ENCODE measurements around the gene AVL9. TPM values are rescaled to one million over a fixed set of nuclear protein-coding genes. Genes with fewer than 3 reads are reported as not detected.

The AVL9 gene
- total RNA-seq, 1 donor from 2014 or later: 39.8 TPM

- Histone ChIP-seq H3K79me2 (ENCODE audit: low read depth) (no peaks in the 10 kb centered on the region), H3K36me3 (no peaks in the 10 kb centered on the region), H2AFZ (replicated peaks) (no peak overlapping the region), H3K4me1 (peaks cover 5% of the 10 kb centered on the region), H3F3A (ENCODE audit: low read depth) (no peaks in the 10 kb centered on the region), H3K4me2 (no peak overlapping the region), H4K20me1 (ENCODE audit: low read depth) (no peaks in the 10 kb centered on the region), H3K27me3 (no peaks in the 10 kb centered on the region), H3K27ac (no peak overlapping the region), H3K4me3 (no peak overlapping the region), H3K9me3 (ENCODE audit: low read depth) (no peaks in the 10 kb centered on the region), H3K9ac (no peak overlapping the region)
- DNase-seq (ENCODE audit: low spot score): no peak
- H3K36me3 Mint-ChIP-seq: no peaks in the 10 kb centered on the region
- TF ChIP-seq, protein P1, sequence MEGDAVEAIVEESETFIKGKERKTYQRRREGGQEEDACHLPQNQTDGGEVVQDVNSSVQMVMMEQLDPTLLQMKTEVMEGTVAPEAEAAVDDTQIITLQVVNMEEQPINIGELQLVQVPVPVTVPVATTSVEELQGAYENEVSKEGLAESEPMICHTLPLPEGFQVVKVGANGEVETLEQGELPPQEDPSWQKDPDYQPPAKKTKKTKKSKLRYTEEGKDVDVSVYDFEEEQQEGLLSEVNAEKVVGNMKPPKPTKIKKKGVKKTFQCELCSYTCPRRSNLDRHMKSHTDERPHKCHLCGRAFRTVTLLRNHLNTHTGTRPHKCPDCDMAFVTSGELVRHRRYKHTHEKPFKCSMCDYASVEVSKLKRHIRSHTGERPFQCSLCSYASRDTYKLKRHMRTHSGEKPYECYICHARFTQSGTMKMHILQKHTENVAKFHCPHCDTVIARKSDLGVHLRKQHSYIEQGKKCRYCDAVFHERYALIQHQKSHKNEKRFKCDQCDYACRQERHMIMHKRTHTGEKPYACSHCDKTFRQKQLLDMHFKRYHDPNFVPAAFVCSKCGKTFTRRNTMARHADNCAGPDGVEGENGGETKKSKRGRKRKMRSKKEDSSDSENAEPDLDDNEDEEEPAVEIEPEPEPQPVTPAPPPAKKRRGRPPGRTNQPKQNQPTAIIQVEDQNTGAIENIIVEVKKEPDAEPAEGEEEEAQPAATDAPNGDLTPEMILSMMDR (IDR thresholded peaks at IDR 0.05): no peak
- TF ChIP-seq EZH2 (IDR thresholded peaks at IDR 0.05) (no peak), EZH2phosphoT487 (IDR thresholded peaks at IDR 0.05) (no peak)
- H3K27ac Mint-ChIP-seq: no peak overlapping the region
- H3K4me1 Mint-ChIP-seq: peaks cover 11% of the 10 kb centered on the region
- H3K9me3 Mint-ChIP-seq: no peaks in the 10 kb centered on the region
- H3K27me3 Mint-ChIP-seq (ENCODE audit: insufficient read depth, low read depth): peaks cover 6% of the 10 kb centered on the region
- no peak overlapping the region for H3K4me3 Mint-ChIP-seq
Observed at GRCh38 chr7:32458025-32458424, 37.3 kb upstream of the AVL9 start.

DNA sequence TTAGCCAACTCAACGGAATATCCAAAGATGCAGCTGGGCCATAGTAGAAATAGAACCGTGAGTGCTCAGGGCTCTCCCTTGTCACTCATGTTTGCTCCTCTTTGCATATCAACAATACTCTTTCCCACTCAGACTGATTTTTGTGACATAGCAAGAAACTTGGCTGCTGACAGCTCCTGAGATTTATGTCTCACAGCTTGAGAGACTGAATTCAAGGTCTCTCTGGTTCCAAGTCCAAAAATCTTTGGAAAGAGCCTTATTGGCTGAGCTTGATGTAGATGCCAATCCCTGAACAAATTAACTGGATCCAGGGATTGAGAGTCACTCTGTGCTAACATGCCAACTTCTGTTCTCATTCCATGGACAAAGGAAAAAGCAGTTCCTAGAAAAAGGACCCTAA is 35.5 kb upstream of the AVL9 start:
- H3K9ac ChIP-seq: no peak overlapping the region
- no peak overlapping the region for H2AFZ ChIP-seq (replicated peaks)
- no peak overlapping the region for H3K4me3 ChIP-seq
- no peaks in the 10 kb centered on the region for H4K20me1 ChIP-seq (ENCODE audit: low read depth)
- no peaks in the 10 kb centered on the region for H3F3A ChIP-seq (ENCODE audit: low read depth)
- H3K79me2 ChIP-seq (ENCODE audit: low read depth): no peaks in the 10 kb centered on the region
- peaks cover 19% of the 10 kb centered on the region for H3K4me1 Mint-ChIP-seq
- H3K4me3 Mint-ChIP-seq: no peak overlapping the region
- H3K36me3 Mint-ChIP-seq: no peaks in the 10 kb centered on the region
- H3K4me2 ChIP-seq: no peak overlapping the region
- no peak overlapping the region for H3K27ac Mint-ChIP-seq
- H3K27me3 ChIP-seq: no peaks in the 10 kb centered on the region
- H3K27me3 Mint-ChIP-seq (ENCODE audit: insufficient read depth, low read depth): peaks cover 6% of the 10 kb centered on the region
- peaks cover 13% of the 10 kb centered on the region for H3K4me1 ChIP-seq
- H3K36me3 ChIP-seq: no peaks in the 10 kb centered on the region
- no peaks in the 10 kb centered on the region for H3K9me3 ChIP-seq (ENCODE audit: low read depth)
- H3K9me3 Mint-ChIP-seq: no peaks in the 10 kb centered on the region
- no peak for DNase-seq (ENCODE audit: low spot score)
- TF ChIP-seq, protein P1 (IDR thresholded peaks at IDR 0.05): no peak
- H3K27ac ChIP-seq: no peak overlapping the region

DNA sequence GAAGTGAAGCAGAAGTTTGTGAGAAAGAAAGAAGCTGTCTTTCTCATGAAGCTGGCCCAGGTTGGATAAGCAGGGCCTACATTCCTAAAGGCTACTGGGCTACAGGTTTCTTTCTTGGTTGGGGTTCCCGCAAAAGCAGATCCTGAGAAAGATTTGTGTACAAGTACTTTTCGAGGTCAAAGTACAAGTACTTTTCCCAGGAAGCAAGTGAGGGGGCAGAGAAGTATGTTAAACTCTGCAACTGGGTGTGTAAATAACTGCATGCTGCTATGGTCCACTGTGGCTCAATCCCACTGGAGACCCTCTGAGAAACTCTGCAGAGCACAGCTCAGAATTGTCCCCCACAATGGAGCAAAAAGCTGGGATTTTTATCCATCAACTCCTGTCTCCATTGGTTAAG is 33.8 kb upstream of the AVL9 start:
- peaks cover 19% of the 10 kb centered on the region for H3K4me1 Mint-ChIP-seq
- DNase-seq (ENCODE audit: low spot score): no peak
- H3K27ac Mint-ChIP-seq: no peak overlapping the region
- TF ChIP-seq EZH2phosphoT487 (IDR thresholded peaks at IDR 0.05) (no peak), EZH2 (IDR thresholded peaks at IDR 0.05) (no peak)
- TF ChIP-seq, protein P1 (IDR thresholded peaks at IDR 0.05): no peak
- no peak overlapping the region for H3K4me2 ChIP-seq
- H3K79me2 ChIP-seq (ENCODE audit: low read depth): no peaks in the 10 kb centered on the region
- H3K9me3 Mint-ChIP-seq: no peaks in the 10 kb centered on the region
- no peak overlapping the region for H2AFZ ChIP-seq (replicated peaks)
- H3F3A ChIP-seq (ENCODE audit: low read depth): no peaks in the 10 kb centered on the region
- peaks cover 13% of the 10 kb centered on the region for H3K4me1 ChIP-seq
- no peaks in the 10 kb centered on the region for H3K27me3 ChIP-seq
- H3K36me3 Mint-ChIP-seq: no peaks in the 10 kb centered on the region
- peaks cover 6% of the 10 kb centered on the region for H3K27me3 Mint-ChIP-seq (ENCODE audit: insufficient read depth, low read depth)
- H3K9ac ChIP-seq: no peak overlapping the region
- no peaks in the 10 kb centered on the region for H3K36me3 ChIP-seq
- no peaks in the 10 kb centered on the region for H3K9me3 ChIP-seq (ENCODE audit: low read depth)
- H3K4me3 Mint-ChIP-seq: no peak overlapping the region
- H3K4me3 ChIP-seq: no peak overlapping the region
- H4K20me1 ChIP-seq (ENCODE audit: low read depth): no peaks in the 10 kb centered on the region
- H3K27ac ChIP-seq: no peak overlapping the region

- Histone ChIP-seq H3K4me2 (no peak overlapping the region), H4K20me1 (ENCODE audit: low read depth) (no peaks in the 10 kb centered on the region), H3K9ac (no peak overlapping the region), H3K27me3 (no peaks in the 10 kb centered on the region), H2AFZ (replicated peaks) (no peak overlapping the region), H3K27ac (no peak overlapping the region), H3F3A (ENCODE audit: low read depth) (no peaks in the 10 kb centered on the region), H3K4me3 (no peak overlapping the region), H3K79me2 (ENCODE audit: low read depth) (no peaks in the 10 kb centered on the region), H3K9me3 (ENCODE audit: low read depth) (no peaks in the 10 kb centered on the region), H3K4me1 (peaks cover 13% of the 10 kb centered on the region), H3K36me3 (no peaks in the 10 kb centered on the region)
- Mint-ChIP-seq H3K27ac (no peak overlapping the region), H3K36me3 (no peaks in the 10 kb centered on the region), H3K27me3 (ENCODE audit: insufficient read depth, low read depth) (peaks cover 6% of the 10 kb centered on the region), H3K4me3 (no peak overlapping the region), H3K9me3 (no peaks in the 10 kb centered on the region), H3K4me1 (peaks cover 19% of the 10 kb centered on the region)
- DNase-seq (ENCODE audit: low spot score): no peak
- TF ChIP-seq EZH2 (IDR thresholded peaks at IDR 0.05) (no peak), EZH2phosphoT487 (IDR thresholded peaks at IDR 0.05) (no peak)
- TF ChIP-seq, protein P1 (IDR thresholded peaks at IDR 0.05): no peak
Observed at GRCh38 chr7:32462451-32462850, 32.8 kb upstream of the AVL9 start.

Measured in neural progenitor cell (in vitro differentiated cells).